ENCODE data around the gene ZNF415.
"Not testable (repeated sequence)": the region's sequence is repeated elsewhere in the genome, so short reads cannot be mapped to it uniquely, and the experiment has no call there.

Gene ZNF415

GRCh38 chr19:53102206-53102755, 30.4 kb downstream of the ZNF415 start:
- Histone ChIP-seq H3K4me1 (ENCODE audit: control insufficient read depth in 1 of 2, insufficient read depth in 2 of 2, low read length in 2 of 2) (peaks cover 7 to 18% of the 10 kb centered on the region in 2 donors), H3K4me3 (ENCODE audit: low read depth in 1 of 2, low read length in 2 of 2) (peak overlapping the region; percentile 72 to 91), H3K9me3 (ENCODE audit: control insufficient read depth in 1 of 2, low read length in 2 of 2) (no peaks in the 10 kb centered on the region), H3K36me3 (ENCODE audit: control insufficient read depth in 1 of 2, insufficient read depth in 2 of 2, low read length in 2 of 2) (peaks cover 6 to 7% of the 10 kb centered on the region in 2 donors), H3K27ac (ENCODE audit: low read length) (peak overlapping the region; percentile 82), H3K27me3 (ENCODE audit: low read depth, low read length) (no peaks in the 10 kb centered on the region)

- peaks cover 7 to 18% of the 10 kb centered on the region in 2 donors for H3K4me1 ChIP-seq (ENCODE audit: control insufficient read depth in 1 of 2, insufficient read depth in 2 of 2, low read length in 2 of 2)
- no peaks in the 10 kb centered on the region for H3K9me3 ChIP-seq (ENCODE audit: control insufficient read depth in 1 of 2, low read length in 2 of 2)
- peaks cover 6 to 7% of the 10 kb centered on the region in 2 donors for H3K36me3 ChIP-seq (ENCODE audit: control insufficient read depth in 1 of 2, insufficient read depth in 2 of 2, low read length in 2 of 2)
- peak overlapping the region; percentile 82 for H3K27ac ChIP-seq (ENCODE audit: low read length)
- peak overlapping the region in 1 of 2 donors; percentile 72 for H3K4me3 ChIP-seq (ENCODE audit: low read depth in 1 of 2, low read length in 2 of 2)
- H3K27me3 ChIP-seq (ENCODE audit: low read depth, low read length): no peaks in the 10 kb centered on the region
These were observed 31.2 kb downstream of the ZNF415 start for GRCh38 chr19:53101518-53101917.

GRCh38 chr19:53098570-53098969, 34.1 kb downstream of the ZNF415 start:
- peaks cover 7 to 18% of the 10 kb centered on the region in 2 donors for H3K4me1 ChIP-seq (ENCODE audit: control insufficient read depth in 1 of 2, insufficient read depth in 2 of 2, low read length in 2 of 2)
- not testable (repeated sequence) for H3K27ac ChIP-seq (ENCODE audit: low read length); H3K4me3 ChIP-seq (ENCODE audit: low read depth in 1 of 2, low read length in 2 of 2); H3K9me3 ChIP-seq (ENCODE audit: control insufficient read depth in 1 of 2, low read length in 2 of 2); H3K27me3 ChIP-seq (ENCODE audit: low read depth, low read length)
- H3K36me3 ChIP-seq (ENCODE audit: control insufficient read depth in 1 of 2, insufficient read depth in 2 of 2, low read length in 2 of 2): peaks cover 7 to 12% of the 10 kb centered on the region in 2 donors

- H3K4me1 ChIP-seq (ENCODE audit: control insufficient read depth in 1 of 2, insufficient read depth in 2 of 2, low read length in 2 of 2): peaks cover 4 to 12% of the 10 kb centered on the region in 2 donors
- H3K27ac ChIP-seq (ENCODE audit: low read length): not testable (repeated sequence)
These were observed 35.6 kb downstream of the ZNF415 start for GRCh38 chr19:53096982-53097690.

GRCh38 chr19:53096579-53096978, 36.1 kb downstream of the ZNF415 start:
- not testable (repeated sequence) for H3K4me1 ChIP-seq (ENCODE audit: control insufficient read depth in 1 of 2, insufficient read depth in 2 of 2, low read length in 2 of 2); H3K27me3 ChIP-seq (ENCODE audit: low read depth, low read length); H3K9me3 ChIP-seq (ENCODE audit: control insufficient read depth in 1 of 2, low read length in 2 of 2); H3K27ac ChIP-seq (ENCODE audit: low read length); H3K4me3 ChIP-seq (ENCODE audit: low read depth in 1 of 2, low read length in 2 of 2)
- peaks cover 9 to 14% of the 10 kb centered on the region in 2 donors for H3K36me3 ChIP-seq (ENCODE audit: control insufficient read depth in 1 of 2, insufficient read depth in 2 of 2, low read length in 2 of 2)

More at GRCh38 chr19:53096982-53097690, 35.6 kb downstream of the ZNF415 start:
- not testable (repeated sequence) for H3K4me3 ChIP-seq (ENCODE audit: low read depth in 1 of 2, low read length in 2 of 2); H3K27me3 ChIP-seq (ENCODE audit: low read depth, low read length); H3K9me3 ChIP-seq (ENCODE audit: control insufficient read depth in 1 of 2, low read length in 2 of 2)
- H3K36me3 ChIP-seq (ENCODE audit: control insufficient read depth in 1 of 2, insufficient read depth in 2 of 2, low read length in 2 of 2): peaks cover 7 to 12% of the 10 kb centered on the region in 2 donors

- no peak overlapping the region for H3K4me3 ChIP-seq (ENCODE audit: low read depth in 1 of 2, low read length in 2 of 2)
- peaks cover 23 to 29% of the 10 kb centered on the region in 2 donors for H3K36me3 ChIP-seq (ENCODE audit: control insufficient read depth in 1 of 2, insufficient read depth in 2 of 2, low read length in 2 of 2)
- H3K9me3 ChIP-seq (ENCODE audit: control insufficient read depth in 1 of 2, low read length in 2 of 2): no peaks in the 10 kb centered on the region
- no peak overlapping the region for H3K27ac ChIP-seq (ENCODE audit: low read length)
- H3K4me1 ChIP-seq (ENCODE audit: control insufficient read depth in 1 of 2, insufficient read depth in 2 of 2, low read length in 2 of 2): no peaks in the 10 kb centered on the region
- no peaks in the 10 kb centered on the region for H3K27me3 ChIP-seq (ENCODE audit: low read depth, low read length)
These were observed 37.7 kb downstream of the ZNF415 start for GRCh38 chr19:53094754-53095575.

- Histone ChIP-seq H3K27me3 (ENCODE audit: low read depth, low read length) (no peaks in the 10 kb centered on the region), H3K4me1 (ENCODE audit: control insufficient read depth in 1 of 2, insufficient read depth in 2 of 2, low read length in 2 of 2) (no peaks in the 10 kb centered on the region), H3K4me3 (ENCODE audit: low read depth in 1 of 2, low read length in 2 of 2) (no peak overlapping the region), H3K9me3 (ENCODE audit: control insufficient read depth in 1 of 2, low read length in 2 of 2) (no peaks in the 10 kb centered on the region), H3K27ac (ENCODE audit: low read length) (no peak overlapping the region), H3K36me3 (ENCODE audit: control insufficient read depth in 1 of 2, insufficient read depth in 2 of 2, low read length in 2 of 2) (peaks cover 29 to 41% of the 10 kb centered on the region in 2 donors)
These were observed 40.0 kb downstream of the ZNF415 start for GRCh38 chr19:53092723-53093122.

- no peaks in the 10 kb centered on the region for H3K4me1 ChIP-seq (ENCODE audit: control insufficient read depth in 1 of 2, insufficient read depth in 2 of 2, low read length in 2 of 2)
- H3K36me3 ChIP-seq (ENCODE audit: control insufficient read depth in 1 of 2, insufficient read depth in 2 of 2, low read length in 2 of 2): peaks cover 25 to 42% of the 10 kb centered on the region in 2 donors
- no peak overlapping the region for H3K4me3 ChIP-seq (ENCODE audit: low read depth in 1 of 2, low read length in 2 of 2)
- no peaks in the 10 kb centered on the region for H3K9me3 ChIP-seq (ENCODE audit: control insufficient read depth in 1 of 2, low read length in 2 of 2)
- H3K27me3 ChIP-seq (ENCODE audit: low read depth, low read length): no peaks in the 10 kb centered on the region
- H3K27ac ChIP-seq (ENCODE audit: low read length): no peak overlapping the region
These were observed 41.1 kb downstream of the ZNF415 start for GRCh38 chr19:53091413-53092254.

- Histone ChIP-seq H3K9me3 (ENCODE audit: control insufficient read depth in 1 of 2, low read length in 2 of 2) (no peaks in the 10 kb centered on the region), H3K4me3 (ENCODE audit: low read depth in 1 of 2, low read length in 2 of 2) (no peak overlapping the region), H3K4me1 (ENCODE audit: control insufficient read depth in 1 of 2, insufficient read depth in 2 of 2, low read length in 2 of 2) (no peaks in the 10 kb centered on the region), H3K27ac (ENCODE audit: low read length) (peak overlapping the region; percentile 7), H3K27me3 (ENCODE audit: low read depth, low read length) (no peaks in the 10 kb centered on the region), H3K36me3 (ENCODE audit: control insufficient read depth in 1 of 2, insufficient read depth in 2 of 2, low read length in 2 of 2) (peaks cover 52 to 65% of the 10 kb centered on the region in 2 donors)
These were observed 44.6 kb downstream of the ZNF415 start for GRCh38 chr19:53088091-53088490.

- H3K9me3 ChIP-seq (ENCODE audit: control insufficient read depth in 1 of 2, low read length in 2 of 2): no peaks in the 10 kb centered on the region
- no peaks in the 10 kb centered on the region for H3K4me1 ChIP-seq (ENCODE audit: control insufficient read depth in 1 of 2, insufficient read depth in 2 of 2, low read length in 2 of 2)
- H3K36me3 ChIP-seq (ENCODE audit: control insufficient read depth in 1 of 2, insufficient read depth in 2 of 2, low read length in 2 of 2): peaks cover 57 to 77% of the 10 kb centered on the region in 2 donors
- H3K27me3 ChIP-seq (ENCODE audit: low read depth, low read length): no peaks in the 10 kb centered on the region
- H3K4me3 ChIP-seq (ENCODE audit: low read depth in 1 of 2, low read length in 2 of 2): no peak overlapping the region
- no peak overlapping the region for H3K27ac ChIP-seq (ENCODE audit: low read length)
These were observed 45.8 kb downstream of the ZNF415 start for GRCh38 chr19:53086949-53087348.

All from muscle layer of duodenum (tissue), 2 donors.